ENCODE data around the gene KCTD10.
"Not testable (repeated sequence)": the region's sequence is repeated elsewhere in the genome, so short reads cannot be mapped to it uniquely, and the experiment has no call there.

Gene KCTD10

DNA sequence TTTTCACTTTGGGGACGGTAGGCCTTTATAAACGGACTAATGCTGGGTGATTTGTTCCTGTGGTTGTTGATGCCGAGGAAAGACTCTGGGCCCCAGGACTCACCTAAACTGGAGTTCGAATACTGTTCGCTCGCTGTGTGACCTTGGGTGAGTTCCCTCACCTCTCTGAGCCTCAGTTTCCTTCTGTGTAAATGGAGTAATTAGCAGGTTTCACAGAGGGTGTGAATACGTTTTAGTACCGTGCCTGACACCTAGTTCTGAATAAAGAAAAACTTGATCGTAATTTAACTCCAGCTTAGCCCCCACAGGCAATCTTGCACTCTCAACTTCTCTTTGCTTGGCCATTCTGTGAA is 839 bp upstream of the KCTD10 start:
- intact Hi-C loops (cut with DNase I; ENCODE audit: low total_unique reads), result loop anchor here (2.0 kb wide), 1 partner anchor 45 kb away; no protein-coding TSS in a partner anchor
- Histone ChIP-seq H3K4me1 (peaks cover 0 to 52% (median 47%) of the 10 kb centered on the region in 4 donors), H3K27ac (peak overlapping the region; percentile 94 to 96), H3K9me3 (no peaks in the 10 kb centered on the region), H3K36me3 (peaks cover 0 to 9% (median 1%) of the 10 kb centered on the region in 3 donors), H3K27me3 (no peaks in the 10 kb centered on the region), H3K4me3 (peak overlapping the region; percentile 90 to 97)
- no peak for DNase-seq
- TF ChIP-seq, protein P1, sequence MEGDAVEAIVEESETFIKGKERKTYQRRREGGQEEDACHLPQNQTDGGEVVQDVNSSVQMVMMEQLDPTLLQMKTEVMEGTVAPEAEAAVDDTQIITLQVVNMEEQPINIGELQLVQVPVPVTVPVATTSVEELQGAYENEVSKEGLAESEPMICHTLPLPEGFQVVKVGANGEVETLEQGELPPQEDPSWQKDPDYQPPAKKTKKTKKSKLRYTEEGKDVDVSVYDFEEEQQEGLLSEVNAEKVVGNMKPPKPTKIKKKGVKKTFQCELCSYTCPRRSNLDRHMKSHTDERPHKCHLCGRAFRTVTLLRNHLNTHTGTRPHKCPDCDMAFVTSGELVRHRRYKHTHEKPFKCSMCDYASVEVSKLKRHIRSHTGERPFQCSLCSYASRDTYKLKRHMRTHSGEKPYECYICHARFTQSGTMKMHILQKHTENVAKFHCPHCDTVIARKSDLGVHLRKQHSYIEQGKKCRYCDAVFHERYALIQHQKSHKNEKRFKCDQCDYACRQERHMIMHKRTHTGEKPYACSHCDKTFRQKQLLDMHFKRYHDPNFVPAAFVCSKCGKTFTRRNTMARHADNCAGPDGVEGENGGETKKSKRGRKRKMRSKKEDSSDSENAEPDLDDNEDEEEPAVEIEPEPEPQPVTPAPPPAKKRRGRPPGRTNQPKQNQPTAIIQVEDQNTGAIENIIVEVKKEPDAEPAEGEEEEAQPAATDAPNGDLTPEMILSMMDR (IDR thresholded peaks at IDR 0.05), result no peak

DNA sequence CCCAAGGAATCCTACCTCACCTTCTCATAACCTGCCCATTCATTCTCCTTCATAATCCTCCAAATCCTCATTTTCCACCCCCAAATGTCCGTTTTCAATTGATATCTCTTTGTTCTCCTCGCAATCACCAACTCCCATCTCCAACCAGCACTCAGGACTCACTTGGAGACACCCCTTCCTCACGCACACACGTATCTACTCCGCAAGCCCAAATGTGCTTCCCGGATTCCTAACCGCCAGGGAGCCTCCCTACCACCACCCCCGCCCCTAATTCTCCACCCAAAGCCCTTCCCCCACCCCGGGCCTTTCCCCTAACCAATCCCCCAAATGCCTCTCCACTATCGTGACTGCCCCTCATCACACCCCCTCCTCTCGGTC is 304 bp downstream of the KCTD10 start:
- intact Hi-C loops (cut with DNase I; ENCODE audit: low total_unique reads), result loop anchor here (2.0 kb wide), 1 partner anchor 44 kb away; no protein-coding TSS in a partner anchor
- Histone ChIP-seq H3K4me3 (peak overlapping the region; percentile 90 to 97), H3K4me1 (peaks cover 0 to 64% (median 56%) of the 10 kb centered on the region in 4 donors), H3K36me3 (peaks cover 0 to under 1% (median 0%) of the 10 kb centered on the region in 3 donors), H3K27ac (peak overlapping the region; percentile 94 to 96), H3K27me3 (no peaks in the 10 kb centered on the region), H3K9me3 (no peaks in the 10 kb centered on the region)
- DNase-seq, result no peak
- TF ChIP-seq, protein P1 (IDR thresholded peaks at IDR 0.05), result no peak

DNA sequence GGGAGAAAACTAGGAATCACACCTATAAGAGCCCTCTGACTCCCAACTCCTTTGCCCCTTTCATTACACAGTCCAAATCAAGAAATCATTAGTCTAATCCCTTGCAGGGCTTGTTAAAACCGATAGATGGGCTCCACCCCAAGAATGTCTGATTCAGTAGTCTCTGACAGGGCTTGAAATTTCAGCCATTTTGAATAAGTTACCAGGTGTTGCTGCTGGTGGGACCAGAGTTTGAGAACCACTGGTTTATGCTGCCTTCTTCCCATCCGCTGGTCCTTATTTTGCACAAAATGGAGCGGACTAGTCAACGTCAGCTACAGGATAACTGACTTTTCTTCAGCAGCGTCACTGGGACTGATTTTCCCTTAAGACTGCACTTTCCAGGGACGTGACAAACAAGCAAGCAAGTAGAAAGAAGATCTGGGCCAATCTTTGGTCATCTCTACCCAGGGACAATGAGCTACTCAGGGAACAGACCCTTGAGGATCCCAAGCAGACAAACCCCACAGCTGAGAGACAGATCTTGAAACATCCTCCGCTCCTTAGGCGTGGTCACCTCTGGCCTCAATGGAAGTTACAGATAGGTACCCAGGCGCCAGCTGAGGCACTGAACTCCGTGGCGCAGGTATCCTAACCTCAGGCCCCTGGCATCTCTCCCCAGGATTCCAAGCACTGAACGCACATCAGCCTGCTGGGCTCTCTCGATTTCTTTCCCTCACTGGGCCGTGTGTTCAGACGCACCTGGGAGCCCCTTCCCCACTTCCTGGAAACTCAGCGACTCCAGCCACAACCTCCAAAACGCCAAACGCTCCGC is 900 bp downstream of the KCTD10 start:
- intact Hi-C loops (cut with DNase I; ENCODE audit: low total_unique reads), result loop anchor here (2.0 kb wide), 1 partner anchor 43 kb away; no protein-coding TSS in a partner anchor

DNA sequence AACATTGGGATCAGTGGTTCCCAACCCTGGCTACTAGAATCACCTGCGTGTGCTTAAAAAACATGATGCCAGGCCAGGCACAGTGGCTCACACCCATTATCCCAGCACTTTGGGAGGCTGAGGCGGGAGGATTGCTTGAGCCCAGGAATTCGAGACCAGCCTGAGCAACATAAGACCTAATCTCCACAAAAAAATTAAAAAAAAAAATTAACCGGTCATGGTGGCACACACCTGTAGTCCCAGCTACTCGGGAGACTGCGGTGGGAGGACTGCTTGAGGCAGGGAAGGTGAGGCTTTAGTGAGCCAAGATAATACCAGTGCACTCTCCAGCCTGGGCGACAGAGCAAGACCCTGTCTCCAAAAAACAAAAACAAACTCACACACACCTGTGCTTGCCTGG is 2.0 kb downstream of the KCTD10 start:
- intact Hi-C loops (cut with DNase I; ENCODE audit: low total_unique reads), result no loop called here
- no peaks in the 10 kb centered on the region for H3K27me3 ChIP-seq
- H3K27ac ChIP-seq, result peak overlapping the region; percentile 94 to 96
- TF ChIP-seq, protein P1 (IDR thresholded peaks at IDR 0.05), result no peak
- no peak for DNase-seq
- peaks cover 0 to 8% (median 0%) of the 10 kb centered on the region in 3 donors for H3K36me3 ChIP-seq
- peaks cover 0 to 81% (median 70%) of the 10 kb centered on the region in 4 donors for H3K4me1 ChIP-seq
- H3K4me3 ChIP-seq, result peak overlapping the region; percentile 90 to 97
- H3K9me3 ChIP-seq, result no peaks in the 10 kb centered on the region

More for the DNA sequence above, 900 bp downstream of the KCTD10 start:
- no peak for DNase-seq
- Histone ChIP-seq H3K9me3 (no peaks in the 10 kb centered on the region), H3K27me3 (no peaks in the 10 kb centered on the region), H3K4me1 (peaks cover 0 to 70% (median 62%) of the 10 kb centered on the region in 4 donors), H3K27ac (peak overlapping the region; percentile 94 to 96), H3K36me3 (no peaks in the 10 kb centered on the region), H3K4me3 (peak overlapping the region; percentile 90 to 97)
- TF ChIP-seq, protein P1 (IDR thresholded peaks at IDR 0.05), result no peak

DNA sequence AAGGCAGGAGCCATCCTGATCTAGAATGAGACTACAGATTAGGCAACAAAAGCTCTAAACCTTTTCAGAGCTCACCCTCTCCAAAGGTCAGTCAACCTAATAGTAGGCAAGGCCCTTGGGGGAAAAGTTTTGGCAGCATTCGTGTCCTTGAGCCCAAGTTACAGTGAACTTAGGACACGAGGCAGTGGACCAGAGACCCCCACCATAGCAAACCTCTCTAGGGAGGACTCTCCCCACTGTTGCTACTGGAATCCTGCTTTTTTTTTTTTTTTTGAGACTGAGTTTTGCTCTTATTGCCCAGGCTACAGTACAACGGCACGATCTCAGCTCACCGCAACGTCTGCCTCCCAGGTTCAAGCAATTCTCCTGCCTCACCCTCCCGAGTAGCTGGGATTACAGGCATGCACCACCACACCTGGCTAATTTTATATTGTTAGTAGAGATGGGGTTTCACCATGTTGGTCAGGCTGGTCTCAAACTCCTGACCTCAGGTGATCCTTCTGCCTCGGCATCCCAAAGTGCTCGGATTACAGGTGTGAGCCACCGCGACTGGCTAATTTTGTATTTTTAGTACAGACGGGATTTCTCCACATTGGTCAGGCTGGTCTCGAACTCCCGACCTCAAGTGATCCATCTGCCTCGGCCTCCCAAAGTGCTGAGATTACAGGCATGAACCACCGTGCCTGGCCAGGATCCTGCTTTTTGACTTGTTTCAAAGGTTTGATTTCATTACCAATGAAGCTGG is 3.4 kb downstream of the KCTD10 start:
- H3K4me3 ChIP-seq; intact Hi-C loops (cut with DNase I; ENCODE audit: low total_unique reads): not testable (repeated sequence)
- H3K4me1 ChIP-seq, result peaks cover 0 to 82% (median 72%) of the 10 kb centered on the region in 4 donors

More for the DNA sequence above, 3.4 kb downstream of the KCTD10 start:
- H3K27me3 ChIP-seq, DNase-seq, H3K9me3 ChIP-seq: not testable (repeated sequence)
- Histone ChIP-seq H3K36me3 (peaks cover 9 to 22% (median 9%) of the 10 kb centered on the region in 3 donors), H3K27ac (peak overlapping the region; percentile 25 to 96)

All from tibial artery (tissue), 4 donors.